ENCODE results near the gene GARIN1A.

Gene GARIN1A

DNA sequence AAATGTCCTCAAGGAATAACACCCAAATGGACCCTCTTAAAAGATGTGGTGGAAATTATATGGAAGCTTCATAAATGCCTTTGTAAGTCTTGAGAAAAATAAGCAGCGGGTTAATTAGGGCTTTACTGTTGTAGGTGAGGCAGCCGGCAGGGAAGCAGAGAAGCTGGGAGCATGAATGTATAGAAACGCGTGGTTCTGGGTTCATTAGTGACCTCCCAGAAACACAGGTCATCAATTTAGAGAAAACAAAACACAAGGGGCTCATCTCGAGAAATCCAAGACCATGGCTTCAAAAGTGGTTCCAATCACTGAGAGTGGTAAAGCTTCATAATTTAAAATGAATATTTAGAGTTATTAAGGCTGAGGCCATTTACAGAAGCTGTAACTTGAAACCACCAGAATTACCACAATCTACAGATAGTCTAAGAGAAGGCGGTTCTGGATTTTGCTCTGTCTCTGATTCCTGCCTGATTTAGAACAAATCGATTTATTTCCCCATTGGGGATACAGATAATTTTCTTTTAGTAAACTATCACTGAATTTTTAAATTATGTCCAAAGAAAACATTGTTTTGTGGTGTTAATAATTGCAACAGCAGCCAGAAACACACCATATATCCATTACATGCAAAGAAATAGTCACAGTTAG, 20.7 kb downstream of the GARIN1A start:
- Mint-ChIP-seq H3K36me3 (no peaks in the 10 kb centered on the region), H3K4me1 (peaks cover 4% of the 10 kb centered on the region), H3K4me3 (no peak overlapping the region), H3K27me3 (peaks cover 3% of the 10 kb centered on the region), H3K9me3 (no peaks in the 10 kb centered on the region), H3K27ac (no peak overlapping the region)
- no peak for ATAC-seq (ENCODE audit: low read depth)
- no peak for DNase-seq (ENCODE audit: low spot score in 2 of 2)

DNA sequence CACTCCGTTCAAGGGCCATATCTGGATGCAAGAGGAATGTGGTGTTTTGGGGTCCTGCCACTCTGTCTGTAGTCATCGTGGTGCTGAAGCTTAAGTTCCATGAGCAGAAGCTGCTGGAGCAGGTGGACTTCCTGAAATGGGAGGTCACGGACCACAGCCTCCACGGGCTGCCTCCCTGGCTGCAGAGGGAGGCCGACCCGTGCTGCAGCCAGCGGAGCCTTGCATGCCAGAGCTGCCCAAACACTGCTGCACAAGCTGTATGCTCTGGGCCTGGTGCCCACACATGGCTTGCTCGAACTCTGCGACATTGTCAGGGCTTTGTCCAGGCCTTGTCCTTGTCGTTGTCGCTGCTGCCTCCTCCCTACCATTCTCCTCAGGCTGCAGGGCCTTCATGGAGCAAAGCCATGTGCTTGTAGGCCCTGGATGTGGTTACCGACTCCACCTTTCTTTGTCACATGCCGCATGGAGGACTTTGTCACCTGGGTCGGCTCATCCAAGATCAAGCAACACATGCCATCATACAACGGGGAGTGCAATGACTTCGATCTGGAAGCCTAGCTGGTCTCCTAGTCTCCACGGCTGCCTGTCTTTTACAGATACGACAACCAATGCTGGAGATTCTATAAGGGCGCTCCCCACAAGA, 21.4 kb downstream of the GARIN1A start:
- Mint-ChIP-seq H3K9me3 (no peaks in the 10 kb centered on the region), H3K27me3 (peaks cover 8% of the 10 kb centered on the region), H3K4me3 (no peak overlapping the region), H3K4me1 (peaks cover 8% of the 10 kb centered on the region), H3K27ac (no peak overlapping the region), H3K36me3 (no peaks in the 10 kb centered on the region)
- DNase-seq (ENCODE audit: low spot score in 2 of 2) (no peak), ATAC-seq (ENCODE audit: low read depth) (no peak)

DNA sequence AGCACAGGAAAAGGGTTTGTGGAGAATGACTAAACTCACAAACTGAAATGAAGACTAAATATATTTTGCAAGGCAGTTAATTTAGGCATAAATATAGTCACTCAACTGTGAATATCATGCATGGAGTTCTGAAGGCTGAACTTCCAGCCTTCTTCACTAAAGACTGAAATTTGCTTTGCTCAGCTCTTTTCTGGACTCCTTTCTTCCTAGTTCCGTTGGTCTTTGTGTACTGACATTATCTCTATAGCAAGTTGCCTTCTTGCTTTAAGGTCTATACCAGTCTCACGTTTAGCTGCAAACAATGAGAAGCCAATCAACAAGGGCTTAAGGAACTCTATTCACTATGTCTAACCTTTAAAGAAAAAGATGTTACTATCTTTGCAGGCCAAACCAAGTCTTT, 22.6 kb downstream of the GARIN1A start:
- no peak for DNase-seq (ENCODE audit: low spot score in 2 of 2)
- H3K4me1 Mint-ChIP-seq, result peaks cover 8% of the 10 kb centered on the region
- H3K27me3 Mint-ChIP-seq, result peaks cover 10% of the 10 kb centered on the region
- no peak overlapping the region for H3K27ac Mint-ChIP-seq
- H3K36me3 Mint-ChIP-seq, result no peaks in the 10 kb centered on the region
- ATAC-seq (ENCODE audit: low read depth), result no peak
- no peak overlapping the region for H3K4me3 Mint-ChIP-seq
- H3K9me3 Mint-ChIP-seq, result no peaks in the 10 kb centered on the region

DNA sequence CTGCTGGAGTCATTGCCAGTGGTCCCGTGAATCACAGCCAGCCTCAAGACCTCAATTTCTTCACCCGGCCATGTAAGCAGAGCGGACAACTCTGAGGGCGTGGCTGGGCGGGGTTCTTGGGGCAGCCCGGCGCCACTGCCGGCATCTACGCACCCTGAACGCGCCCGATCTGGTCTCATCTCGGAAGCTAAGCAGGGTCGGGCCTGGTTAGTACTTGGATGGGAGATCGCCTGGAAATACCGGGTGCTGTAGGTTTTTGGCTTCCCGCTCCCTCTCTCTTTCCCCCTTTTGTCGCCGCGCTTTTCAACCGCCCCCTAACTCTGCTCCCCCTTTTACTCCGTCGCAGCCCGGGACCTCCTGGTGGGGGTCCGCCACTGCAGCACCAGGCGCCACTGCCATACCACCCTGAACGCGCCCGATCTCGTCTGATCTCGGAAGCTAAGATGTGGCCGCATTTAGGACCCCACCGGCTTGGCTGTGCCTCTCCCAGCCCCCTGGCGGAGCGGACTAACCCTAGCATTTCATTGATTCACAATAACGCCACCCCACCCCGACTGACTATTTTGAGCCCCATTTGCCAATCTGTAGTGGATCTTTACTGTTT, 25.3 kb downstream of the GARIN1A start:
- Mint-ChIP-seq H3K27ac (peak overlapping the region; percentile 49), H3K27me3 (peaks cover 18% of the 10 kb centered on the region), H3K4me3 (peak overlapping the region; percentile 89), H3K4me1 (peaks cover 8% of the 10 kb centered on the region), H3K9me3 (no peaks in the 10 kb centered on the region), H3K36me3 (no peaks in the 10 kb centered on the region)
- DNase-seq (ENCODE audit: low spot score in 2 of 2), result peak; percentile 73 to 74
- ATAC-seq (ENCODE audit: low read depth), result peak; percentile 95

DNA sequence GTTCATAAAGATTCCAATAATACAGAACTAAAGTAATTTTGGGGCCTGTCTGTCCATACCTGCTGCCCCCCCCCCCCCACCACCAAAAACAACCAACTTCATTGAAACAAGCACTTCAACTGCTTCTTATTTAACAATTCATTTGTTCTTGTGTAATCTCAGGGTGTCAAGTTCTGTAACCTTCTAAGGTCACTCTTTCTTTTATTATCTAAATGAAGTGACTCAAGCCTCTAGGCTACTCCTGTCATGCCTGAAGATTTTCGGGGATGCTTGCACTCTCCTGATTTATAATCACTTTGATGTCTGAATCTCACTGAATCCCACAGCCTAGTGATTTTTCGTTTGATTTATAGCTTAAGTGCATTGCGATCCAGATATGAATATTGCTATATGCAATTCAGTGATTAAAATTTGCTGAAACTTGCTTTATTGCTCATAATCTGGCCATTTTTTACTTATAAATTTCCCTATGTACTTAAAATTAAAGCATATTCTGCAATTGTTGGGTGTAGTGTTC, 27.2 kb downstream of the GARIN1A start:
- ATAC-seq (ENCODE audit: low read depth) (no peak), DNase-seq (ENCODE audit: low spot score in 2 of 2) (no peak)
- Mint-ChIP-seq H3K27ac (no peak overlapping the region), H3K4me1 (peaks cover 8% of the 10 kb centered on the region), H3K27me3 (peaks cover 18% of the 10 kb centered on the region), H3K36me3 (no peaks in the 10 kb centered on the region), H3K4me3 (no peak overlapping the region), H3K9me3 (no peaks in the 10 kb centered on the region)

DNA sequence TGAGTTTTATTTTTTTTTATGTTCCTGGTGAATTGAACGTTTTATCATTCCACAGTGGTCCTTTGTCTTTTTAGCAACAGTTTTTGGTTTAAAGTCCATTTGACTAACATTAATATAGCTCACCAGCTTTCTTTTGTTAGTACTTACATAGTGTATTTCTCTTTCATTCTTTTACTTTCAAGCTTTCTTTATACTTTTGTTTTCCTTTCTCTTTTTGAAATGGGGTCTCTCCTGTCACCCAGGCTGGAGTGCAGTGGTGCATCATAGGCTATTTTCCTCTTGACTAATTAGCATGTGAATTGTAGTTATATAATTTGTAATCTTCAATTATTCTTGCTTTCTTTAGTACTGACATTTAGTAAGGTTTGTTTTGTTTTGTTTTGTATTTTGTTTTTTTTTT, 27.8 kb downstream of the GARIN1A start:
- H3K4me1 Mint-ChIP-seq, result peaks cover 8% of the 10 kb centered on the region
- ATAC-seq (ENCODE audit: low read depth) (no peak), DNase-seq (ENCODE audit: low spot score in 2 of 2) (no peak)
- H3K4me3 Mint-ChIP-seq, result no peak overlapping the region
- no peaks in the 10 kb centered on the region for H3K9me3 Mint-ChIP-seq
- no peak overlapping the region for H3K27ac Mint-ChIP-seq
- peaks cover 18% of the 10 kb centered on the region for H3K27me3 Mint-ChIP-seq
- no peaks in the 10 kb centered on the region for H3K36me3 Mint-ChIP-seq

DNA sequence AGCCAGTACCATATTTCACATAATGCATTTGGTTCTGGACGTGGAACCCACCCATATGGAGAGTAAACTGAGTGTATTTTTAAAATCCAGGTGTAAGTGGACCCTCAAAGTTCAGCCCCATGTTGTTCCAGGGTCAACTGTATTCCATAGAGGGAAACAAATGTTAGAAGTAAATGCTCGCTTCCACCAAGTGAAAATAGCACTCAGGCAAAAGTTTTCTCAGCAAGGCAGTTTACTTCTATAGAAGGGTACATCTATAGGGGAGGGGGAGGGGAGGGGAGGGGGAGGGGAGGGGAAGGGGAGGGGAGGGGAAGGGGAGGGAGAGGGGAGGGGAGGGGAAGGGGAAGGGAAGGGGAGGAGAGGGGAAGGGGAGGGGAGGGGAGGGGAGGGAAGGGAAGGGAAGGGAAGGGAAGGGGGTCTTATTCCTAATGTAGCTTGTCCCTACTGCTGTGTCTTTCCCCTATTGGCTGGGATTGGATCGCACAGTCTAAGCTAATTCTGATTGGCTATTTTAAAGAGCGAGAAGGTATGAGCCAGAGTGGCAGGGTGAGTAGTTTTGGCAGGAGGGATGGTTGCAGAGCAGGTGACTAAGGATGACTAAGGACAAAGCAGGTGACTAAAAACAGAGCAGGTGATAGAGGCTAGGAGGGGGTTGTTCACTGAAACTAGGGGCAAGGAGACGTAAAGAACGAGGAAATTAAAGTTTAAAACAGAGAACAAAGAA, 29.1 kb downstream of the GARIN1A start:
- no peak overlapping the region for H3K4me3 Mint-ChIP-seq
- H3K9me3 Mint-ChIP-seq, result no peaks in the 10 kb centered on the region
- no peak overlapping the region for H3K27ac Mint-ChIP-seq
- ATAC-seq (ENCODE audit: low read depth) (no peak), DNase-seq (ENCODE audit: low spot score in 2 of 2) (no peak)
- H3K4me1 Mint-ChIP-seq, result peaks cover 8% of the 10 kb centered on the region
- H3K36me3 Mint-ChIP-seq, result no peaks in the 10 kb centered on the region
- peaks cover 20% of the 10 kb centered on the region for H3K27me3 Mint-ChIP-seq

DNA sequence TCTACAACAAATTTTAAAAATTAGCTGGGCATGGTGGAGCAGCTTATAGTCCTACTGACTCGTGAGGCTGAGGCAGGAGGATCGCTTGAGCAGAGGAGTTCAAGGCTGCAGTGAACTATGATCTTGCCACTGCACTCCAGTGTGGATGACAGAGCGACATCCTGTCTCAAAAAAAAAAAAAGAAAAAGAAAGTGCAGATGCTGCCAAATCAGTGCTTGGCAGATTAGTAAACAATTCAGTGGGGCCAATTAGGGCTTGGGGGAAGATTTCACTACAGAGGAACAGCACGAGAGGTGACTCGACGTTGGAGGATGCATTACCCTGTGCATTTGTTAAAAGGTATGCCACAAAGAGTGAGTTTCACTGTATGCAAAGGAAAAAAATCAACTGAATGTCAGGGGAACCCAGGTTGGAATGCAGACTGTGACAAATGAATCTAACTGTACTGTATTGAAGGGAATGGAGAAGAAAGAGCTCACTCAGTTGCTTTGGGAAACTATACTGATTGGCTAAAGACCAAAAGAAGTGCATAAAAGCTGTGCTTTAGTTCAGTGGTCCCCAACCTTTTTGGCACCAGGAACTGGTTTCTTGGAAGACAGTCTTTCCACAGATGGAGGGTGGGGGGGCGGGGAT, 31.6 kb downstream of the GARIN1A start:
- Mint-ChIP-seq H3K27ac (no peak overlapping the region), H3K27me3 (peaks cover 14% of the 10 kb centered on the region), H3K4me3 (no peak overlapping the region), H3K4me1 (no peaks in the 10 kb centered on the region), H3K36me3 (no peaks in the 10 kb centered on the region), H3K9me3 (no peaks in the 10 kb centered on the region)
- no peak for DNase-seq (ENCODE audit: low spot score in 2 of 2)
- ATAC-seq (ENCODE audit: low read depth), result no peak

DNA sequence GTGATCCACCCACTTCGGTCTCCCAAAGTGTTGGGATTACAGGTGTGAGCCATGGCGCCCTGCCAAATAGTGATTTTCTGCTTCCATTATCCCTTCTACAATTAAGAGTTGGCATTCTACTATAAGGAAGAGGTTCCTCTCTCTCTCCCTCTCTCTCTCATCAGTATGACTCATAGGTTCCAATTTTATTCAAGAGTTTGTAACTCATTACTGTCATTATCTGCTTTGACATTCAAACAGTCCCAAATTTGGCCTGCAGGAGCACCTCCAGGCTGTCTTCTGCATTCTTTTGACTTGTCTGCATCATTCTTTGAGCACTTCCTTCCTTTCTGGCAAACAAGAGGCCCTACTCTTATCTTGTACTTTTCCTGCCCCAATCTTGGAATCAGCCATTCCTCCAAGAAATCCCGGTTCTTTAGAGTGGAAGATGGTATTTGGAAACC, 33.8 kb downstream of the GARIN1A start:
- H3K27me3 Mint-ChIP-seq, result peaks cover 8% of the 10 kb centered on the region
- no peaks in the 10 kb centered on the region for H3K4me1 Mint-ChIP-seq
- DNase-seq (ENCODE audit: low spot score in 2 of 2) (no peak), ATAC-seq (ENCODE audit: low read depth) (no peak)
- no peaks in the 10 kb centered on the region for H3K36me3 Mint-ChIP-seq
- no peaks in the 10 kb centered on the region for H3K9me3 Mint-ChIP-seq
- no peak overlapping the region for H3K4me3 Mint-ChIP-seq
- no peak overlapping the region for H3K27ac Mint-ChIP-seq

DNA sequence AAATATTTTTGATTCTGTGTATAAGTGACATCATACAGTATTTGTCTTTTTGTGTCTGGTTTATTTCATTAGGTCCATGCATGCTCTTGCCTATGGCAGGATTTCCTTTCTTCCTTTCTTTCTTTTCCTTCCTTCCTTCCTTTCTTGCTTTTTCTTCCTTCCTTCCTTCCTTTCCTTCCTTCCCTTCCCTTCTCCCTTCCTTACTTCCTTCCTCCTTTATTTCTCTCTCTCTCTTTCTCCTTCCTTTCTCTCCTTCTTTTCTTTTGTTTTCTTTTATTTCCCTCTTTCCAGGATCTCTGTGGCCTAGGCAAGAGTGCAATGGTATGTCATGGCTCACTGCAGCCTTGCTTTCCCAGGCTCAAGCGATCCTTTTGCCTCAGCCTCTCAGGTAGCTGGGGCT, 35.7 kb downstream of the GARIN1A start:
- H3K36me3 Mint-ChIP-seq, result no peaks in the 10 kb centered on the region
- no peak overlapping the region for H3K4me3 Mint-ChIP-seq
- H3K27ac Mint-ChIP-seq, result no peak overlapping the region
- no peaks in the 10 kb centered on the region for H3K9me3 Mint-ChIP-seq
- peaks cover 5% of the 10 kb centered on the region for H3K27me3 Mint-ChIP-seq
- DNase-seq (ENCODE audit: low spot score in 2 of 2), result no peak
- H3K4me1 Mint-ChIP-seq, result no peaks in the 10 kb centered on the region
- no peak for ATAC-seq (ENCODE audit: low read depth)

DNA sequence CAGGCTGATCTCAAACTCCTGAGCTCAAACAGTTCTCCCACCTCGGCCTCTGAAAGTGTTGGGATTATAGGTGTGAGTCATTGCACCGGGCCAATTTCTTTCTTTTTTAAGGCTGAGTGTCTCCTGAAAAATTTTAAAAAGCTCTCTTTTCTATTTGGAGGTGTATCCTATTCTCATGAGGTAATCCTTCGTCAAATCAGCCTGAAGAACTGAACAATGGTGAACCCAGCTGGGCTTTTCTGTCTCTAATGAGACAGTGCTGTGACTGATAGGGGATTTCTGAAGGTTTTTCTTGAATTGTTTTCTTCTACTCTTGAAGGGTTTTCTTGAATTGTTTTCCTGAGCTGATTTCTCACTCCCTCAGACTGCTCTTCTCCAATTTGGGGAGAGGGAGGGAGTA, 36.1 kb downstream of the GARIN1A start:
- Mint-ChIP-seq H3K4me3 (no peak overlapping the region), H3K27ac (no peak overlapping the region), H3K9me3 (no peaks in the 10 kb centered on the region), H3K27me3 (peaks cover 5% of the 10 kb centered on the region), H3K36me3 (no peaks in the 10 kb centered on the region), H3K4me1 (no peaks in the 10 kb centered on the region)
- DNase-seq (ENCODE audit: low spot score in 2 of 2) (no peak), ATAC-seq (ENCODE audit: low read depth) (no peak)

DNA sequence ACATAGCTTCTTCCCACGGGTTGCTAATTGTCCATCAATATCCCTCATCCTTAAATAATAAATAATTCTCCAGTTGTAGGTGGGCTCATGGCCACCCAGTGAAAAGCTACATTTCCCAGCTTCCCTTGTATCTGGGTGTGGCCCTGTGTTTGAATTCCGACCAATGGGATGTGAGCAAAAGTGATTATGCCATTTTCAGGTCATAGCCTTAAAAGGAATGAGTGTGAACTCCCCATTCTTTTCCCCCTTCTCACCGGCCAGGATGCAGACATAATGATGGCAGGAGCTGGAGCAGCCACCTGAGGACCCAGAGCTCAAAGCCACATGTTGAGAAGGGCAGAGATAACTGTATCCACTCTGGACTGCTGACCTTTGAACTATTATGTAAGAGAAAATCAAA, 36.7 kb downstream of the GARIN1A start:
- H3K9me3 Mint-ChIP-seq, result no peaks in the 10 kb centered on the region
- no peak overlapping the region for H3K4me3 Mint-ChIP-seq
- H3K4me1 Mint-ChIP-seq, result no peaks in the 10 kb centered on the region
- ATAC-seq (ENCODE audit: low read depth) (no peak), DNase-seq (ENCODE audit: low spot score in 2 of 2) (no peak)
- H3K27me3 Mint-ChIP-seq, result peaks cover 5% of the 10 kb centered on the region
- H3K27ac Mint-ChIP-seq, result no peak overlapping the region
- no peaks in the 10 kb centered on the region for H3K36me3 Mint-ChIP-seq

DNA sequence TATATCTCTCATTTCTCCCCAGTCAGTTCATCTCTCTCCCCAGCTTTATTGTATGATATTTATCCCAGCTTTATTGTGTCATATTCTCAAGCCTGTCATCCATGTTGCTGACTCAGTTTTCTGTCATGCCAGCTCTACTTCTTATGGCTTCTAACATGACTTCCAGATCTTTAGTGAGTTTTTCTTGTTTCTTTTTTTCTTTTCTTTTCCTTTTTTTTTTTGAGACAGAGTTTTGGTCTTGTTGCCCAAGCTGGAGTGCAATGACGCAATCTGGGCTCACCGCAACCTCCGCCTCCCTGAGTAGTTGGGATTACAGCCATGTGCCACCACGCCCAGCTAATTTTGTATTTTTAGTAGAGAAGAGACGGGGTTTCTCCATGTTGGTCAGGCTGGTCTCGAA, 38.4 kb downstream of the GARIN1A start:
- DNase-seq (ENCODE audit: low spot score in 2 of 2), result no peak
- Mint-ChIP-seq H3K27me3 (peaks cover 4% of the 10 kb centered on the region), H3K4me3 (no peak overlapping the region), H3K36me3 (no peaks in the 10 kb centered on the region), H3K4me1 (no peaks in the 10 kb centered on the region), H3K9me3 (no peaks in the 10 kb centered on the region), H3K27ac (no peak overlapping the region)
- no peak for ATAC-seq (ENCODE audit: low read depth)

DNA sequence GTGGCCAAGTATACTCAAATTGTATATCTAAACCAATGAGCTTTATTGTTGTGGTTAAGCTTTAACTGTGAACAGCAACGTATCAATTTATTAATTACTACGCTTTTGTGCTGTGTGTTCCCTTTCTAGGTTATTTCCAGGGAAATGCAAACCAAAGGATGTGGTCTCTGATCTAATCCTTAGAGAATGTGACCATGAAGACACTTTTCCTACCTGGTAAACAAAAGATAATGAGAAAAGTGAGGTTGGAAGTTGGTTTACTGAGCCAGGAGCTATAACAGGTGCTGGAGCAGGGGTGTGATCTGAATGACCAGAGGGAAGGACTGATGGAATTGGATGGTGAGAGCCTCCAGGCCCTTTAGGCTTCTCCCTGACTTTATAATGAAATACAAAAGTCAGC, 41.7 kb downstream of the GARIN1A start:
- DNase-seq (ENCODE audit: low spot score in 2 of 2) (no peak), ATAC-seq (ENCODE audit: low read depth) (no peak)
- Mint-ChIP-seq H3K4me1 (no peaks in the 10 kb centered on the region), H3K27ac (no peak overlapping the region), H3K27me3 (peaks cover 9% of the 10 kb centered on the region), H3K36me3 (no peaks in the 10 kb centered on the region), H3K9me3 (no peaks in the 10 kb centered on the region), H3K4me3 (no peak overlapping the region)

Measured in memory B cell (primary cell).